Keratinocyte (primary cell): ENCODE measurements around the gene PDZRN4.

Experiments used
- EZH2 ChIP-seq: IDR thresholded peaks from one replicate; pipeline ENCODE4 v1.6.1; 2012; ENCODE audit warnings: inconsistent platforms, mild to moderate bottlenecking, low read length, moderate library complexity
- TF ChIP-seq, protein P1 (sequence below), 3 experiments: IDR thresholded peaks in 1 of 3; conservative IDR thresholded peaks in 1 of 3; optimal IDR thresholded peaks in 1 of 3; 2 replicates in 2 of 3; 3 replicates in 1 of 3; pipeline versions ENCODE3 to v1.5.1; 2011; ENCODE audit warnings: low read length in 3 of 3, mild to moderate bottlenecking in 3 of 3, moderate library complexity in 2 of 3, control low read depth in 1 of 3, inconsistent platforms in 1 of 3; ENCODE audit not compliant: insufficient read depth in 2 of 3; ENCODE audit errors: extremely low read depth in 1 of 3

DNA sequence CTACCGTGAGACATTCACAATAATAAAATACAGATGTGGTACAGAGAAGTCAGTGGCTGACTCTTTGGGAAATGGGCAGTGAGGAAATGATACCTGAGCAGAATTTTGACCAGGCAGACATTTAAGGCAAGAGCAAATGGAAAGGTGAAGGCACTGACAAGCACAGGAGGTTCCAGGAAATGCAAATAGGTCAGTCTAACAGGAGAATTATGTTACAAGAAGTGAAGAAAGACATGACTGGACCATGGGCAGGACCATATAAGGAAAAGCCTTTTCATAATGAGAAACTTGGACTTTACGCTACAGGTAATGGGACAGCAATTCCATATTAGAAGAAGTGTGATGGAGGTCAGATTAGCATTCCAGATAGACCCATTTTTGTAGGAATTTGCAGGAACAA lies 338.9 kb downstream of the PDZRN4 start:
- TF ChIP-seq, protein P1, sequence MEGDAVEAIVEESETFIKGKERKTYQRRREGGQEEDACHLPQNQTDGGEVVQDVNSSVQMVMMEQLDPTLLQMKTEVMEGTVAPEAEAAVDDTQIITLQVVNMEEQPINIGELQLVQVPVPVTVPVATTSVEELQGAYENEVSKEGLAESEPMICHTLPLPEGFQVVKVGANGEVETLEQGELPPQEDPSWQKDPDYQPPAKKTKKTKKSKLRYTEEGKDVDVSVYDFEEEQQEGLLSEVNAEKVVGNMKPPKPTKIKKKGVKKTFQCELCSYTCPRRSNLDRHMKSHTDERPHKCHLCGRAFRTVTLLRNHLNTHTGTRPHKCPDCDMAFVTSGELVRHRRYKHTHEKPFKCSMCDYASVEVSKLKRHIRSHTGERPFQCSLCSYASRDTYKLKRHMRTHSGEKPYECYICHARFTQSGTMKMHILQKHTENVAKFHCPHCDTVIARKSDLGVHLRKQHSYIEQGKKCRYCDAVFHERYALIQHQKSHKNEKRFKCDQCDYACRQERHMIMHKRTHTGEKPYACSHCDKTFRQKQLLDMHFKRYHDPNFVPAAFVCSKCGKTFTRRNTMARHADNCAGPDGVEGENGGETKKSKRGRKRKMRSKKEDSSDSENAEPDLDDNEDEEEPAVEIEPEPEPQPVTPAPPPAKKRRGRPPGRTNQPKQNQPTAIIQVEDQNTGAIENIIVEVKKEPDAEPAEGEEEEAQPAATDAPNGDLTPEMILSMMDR (optimal IDR thresholded peaks at IDR 0.05 in 1 of 3, IDR thresholded peaks at IDR 0.05 in 1 of 3, conservative IDR thresholded peaks at IDR 0.05 in 1 of 3; ENCODE audit: extremely low read depth in 1 of 3, insufficient read depth in 2 of 3, low read length in 3 of 3), result no peak
- no peak for TF ChIP-seq EZH2
